Spleen (tissue), 11 donors: ENCODE data around the gene PTPN13. TPM values are rescaled to one million over a fixed set of nuclear protein-coding genes. Genes with fewer than 3 reads are reported as not detected.

Experiments used
- DNase-seq: peaks from one replicate; pipeline ENCODE4 v3.0.0-alpha.2; 2020
- H3K27ac ChIP-seq, 8 donors: fragments of 200-600 bp; sonication (generic) in 7 of 8; 1 replicate in 4 of 8; 2 replicates in 4 of 8; pipeline versions ENCODE4 v1.5.0 to v1.8.0; 2016 to 2021; ENCODE audit warnings: inconsistent platforms in 4 of 8, mild to moderate bottlenecking in 4 of 8, moderate library complexity in 1 of 8
- H3K27me3 ChIP-seq, 7 donors: fragments of 200-600 bp; sonication (generic) in 6 of 7; replicated peaks in 1 of 7; 1 replicate in 4 of 7; 2 replicates in 3 of 7; pipeline versions ENCODE4 v1.5.0 to v1.8.0; 2016 to 2021; ENCODE audit warnings: inconsistent platforms in 3 of 7, mild to moderate bottlenecking in 1 of 7
- H3K36me3 ChIP-seq, 6 donors: fragments of 200-600 bp; sonication (generic) in 5 of 6; 1 replicate in 4 of 6; 2 replicates in 2 of 6; pipeline versions ENCODE4 v1.5.0 to v1.8.0; 2016 to 2021; ENCODE audit warnings: inconsistent platforms in 2 of 6
- H3K4me1 ChIP-seq, 6 donors: fragments of 200-600 bp; sonication (generic) in 5 of 6; 1 replicate in 3 of 6; 2 replicates in 3 of 6; pipeline versions ENCODE4 v1.5.0 to v1.8.0; 2016 to 2021; ENCODE audit warnings: inconsistent platforms in 3 of 6
- H3K4me3 ChIP-seq, 8 donors: fragments of 200-600 bp; sonication (generic) in 7 of 8; 1 replicate in 4 of 8; 2 replicates in 4 of 8; pipeline versions ENCODE4 v1.5.0 to v1.8.0; 2016 to 2021; ENCODE audit warnings: inconsistent platforms in 4 of 8, mild to moderate bottlenecking in 4 of 8, moderate library complexity in 2 of 8
- H3K9me3 ChIP-seq, 8 donors: fragments of 200-600 bp; sonication (generic) in 7 of 8; 1 replicate in 4 of 8; 2 replicates in 4 of 8; pipeline versions ENCODE4 v1.5.0 to v1.8.0; 2016 to 2021; ENCODE audit warnings: inconsistent platforms in 4 of 8
- POLR2A ChIP-seq, 3 donors: fragments of 450-650 bp; IDR thresholded peaks; one replicate each; pipeline ENCODE4 v1.5.1; 2017; ENCODE audit warnings: antibody characterized with exemption in 3 of 3, mild to moderate bottlenecking in 1 of 3
- POLR2AphosphoS5 ChIP-seq, 3 donors: sonication (generic); formaldehyde crosslinking; IDR thresholded peaks; one replicate each; pipeline ENCODE4 v1.5.1; 2017; ENCODE audit warnings: antibody characterized with exemption in 3 of 3
- WGBS, 5 donors: extraction: QIAGEN DNeasy Blood & Tissue Kit in 3 of 5; methylation state at CpG; one replicate each; pipeline versions ENCODE4 v1.1.5 to v1.1.7; 2013 to 2018; 5-methylcytosine and 5-hydroxymethylcytosine counted together
- intact Hi-C: fragments of 100-400 bp; cut with DNase I; formaldehyde crosslinking; loops from one replicate; pipeline ENCODE4 v1.15.0; 2023; ENCODE audit warnings: low total_unique reads
- polyA plus RNA-seq, 3 donors: library from polyadenylated mRNA; stranded (reverse); fragments of 200-250 nt; gene quantifications; one replicate each; pipeline ENCODE4 v1.2.1, GENCODE V29; 2013
- total RNA-seq, 7 donors: library from RNA; depleted of rRNA in 3 of 7; stranded (reverse); fragments of >200 nt in 3 of 7; fragmentation: NEBNext Ultra II Directional in 4 of 7; extraction: Animal tissue kit (Norgen Biotek cat#: 25700) in 4 of 7; gene quantifications; one replicate each; pipeline versions ENCODE4 v1.1.0 to v1.2.1, GENCODE V29; 2016 to 2021
- TF ChIP-seq, protein P1 (sequence below), 11 experiments: fragments of 200-600 bp in 7 of 11; fragments of 450-650 bp in 4 of 11; sonication (generic) in 4 of 11; IDR thresholded peaks in 8 of 11; conservative IDR thresholded peaks in 3 of 11; 1 replicate in 7 of 11; 2 replicates in 4 of 11; pipeline versions ENCODE4 v1.4.0 to v1.8.0; 2016 to 2021; ENCODE audit warnings: antibody characterized with exemption in 11 of 11, inconsistent platforms in 4 of 11, mild to moderate bottlenecking in 1 of 11
- donor health status: healthy with polysubstance abuse.
- donor health status: DM: no; HTN: no; CAD: no; lungs with moderate emphysema.
- donor health status: DM: no; HTN: no; CAD: no.
- donor health status: Bipolar disorder and iron deficiency.
- donor health status: healthy.
- donor health status: DM: no; HTN: no; CAD: no.
- donor health status: DM: yes; HTN: yes; CAD: no.

The PTPN13 gene
- total and polyA plus RNA-seq, 10 donors = 0.57 to 20.1 (median 10.5) TPM

DNA sequence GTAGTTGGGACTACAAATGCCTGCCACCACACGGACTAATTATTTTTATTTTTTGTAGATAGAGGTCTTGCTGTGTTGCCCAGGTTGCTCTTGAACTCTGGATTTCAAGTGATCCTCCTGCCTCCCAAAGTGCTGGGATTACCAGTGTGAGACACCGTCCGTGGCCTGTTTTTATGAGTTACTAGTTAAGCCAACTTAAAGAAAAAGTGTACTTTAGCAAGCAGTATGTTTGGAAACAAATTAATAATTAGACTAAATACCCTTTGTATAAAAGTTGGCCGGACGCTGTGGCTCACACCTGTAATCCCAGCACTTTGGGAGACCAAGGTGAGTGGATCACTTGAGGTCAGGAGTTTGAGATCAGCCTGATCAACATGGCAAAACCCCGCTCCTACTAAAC is 14.2 kb upstream of the PTPN13 start:
- 91 to 97% (median 96%) methylated on average over 6 of the region's 6 CpGs for WGBS, 5 donors
- H3K9me3 ChIP-seq = no peaks in the 10 kb centered on the region
- no peak for DNase-seq
- H3K27ac ChIP-seq = no peak overlapping the region
- no peaks in the 10 kb centered on the region for H3K27me3 ChIP-seq
- TF ChIP-seq, protein P1, sequence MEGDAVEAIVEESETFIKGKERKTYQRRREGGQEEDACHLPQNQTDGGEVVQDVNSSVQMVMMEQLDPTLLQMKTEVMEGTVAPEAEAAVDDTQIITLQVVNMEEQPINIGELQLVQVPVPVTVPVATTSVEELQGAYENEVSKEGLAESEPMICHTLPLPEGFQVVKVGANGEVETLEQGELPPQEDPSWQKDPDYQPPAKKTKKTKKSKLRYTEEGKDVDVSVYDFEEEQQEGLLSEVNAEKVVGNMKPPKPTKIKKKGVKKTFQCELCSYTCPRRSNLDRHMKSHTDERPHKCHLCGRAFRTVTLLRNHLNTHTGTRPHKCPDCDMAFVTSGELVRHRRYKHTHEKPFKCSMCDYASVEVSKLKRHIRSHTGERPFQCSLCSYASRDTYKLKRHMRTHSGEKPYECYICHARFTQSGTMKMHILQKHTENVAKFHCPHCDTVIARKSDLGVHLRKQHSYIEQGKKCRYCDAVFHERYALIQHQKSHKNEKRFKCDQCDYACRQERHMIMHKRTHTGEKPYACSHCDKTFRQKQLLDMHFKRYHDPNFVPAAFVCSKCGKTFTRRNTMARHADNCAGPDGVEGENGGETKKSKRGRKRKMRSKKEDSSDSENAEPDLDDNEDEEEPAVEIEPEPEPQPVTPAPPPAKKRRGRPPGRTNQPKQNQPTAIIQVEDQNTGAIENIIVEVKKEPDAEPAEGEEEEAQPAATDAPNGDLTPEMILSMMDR (IDR thresholded peaks at IDR 0.05 in 8 of 11, conservative IDR thresholded peaks at IDR 0.05 in 3 of 11) = no peak
- TF ChIP-seq POLR2A (IDR thresholded peaks at IDR 0.05) (no peak), POLR2AphosphoS5 (IDR thresholded peaks at IDR 0.05) (no peak)
- intact Hi-C loops = no loop called here
- no peaks in the 10 kb centered on the region for H3K4me1 ChIP-seq
- no peak overlapping the region for H3K4me3 ChIP-seq
- H3K36me3 ChIP-seq = no peaks in the 10 kb centered on the region

DNA sequence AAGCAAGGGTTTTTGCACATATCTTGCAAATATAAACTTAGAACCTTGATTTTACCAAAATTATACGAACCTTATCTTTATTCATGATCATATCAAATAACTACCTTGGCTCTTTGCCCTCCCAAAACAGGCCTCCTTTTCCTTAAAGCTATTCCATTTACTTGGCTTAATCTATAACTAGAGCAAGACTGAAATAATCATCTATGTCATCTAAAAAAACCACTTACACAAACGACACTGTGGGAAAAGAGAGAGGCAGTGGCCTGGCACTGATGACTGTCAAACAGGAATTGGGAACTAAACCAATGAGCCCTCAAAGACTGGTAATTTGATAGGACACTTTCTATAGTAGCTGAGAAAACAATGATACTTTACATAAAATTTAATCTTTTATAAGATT is 11.7 kb upstream of the PTPN13 start:
- no peak for TF ChIP-seq POLR2AphosphoS5 (IDR thresholded peaks at IDR 0.05)
- no peak for TF ChIP-seq POLR2A (IDR thresholded peaks at IDR 0.05)
- TF ChIP-seq, protein P1 (IDR thresholded peaks at IDR 0.05 in 8 of 11, conservative IDR thresholded peaks at IDR 0.05 in 3 of 11) = no peak
- intact Hi-C loops = no loop called here

DNA sequence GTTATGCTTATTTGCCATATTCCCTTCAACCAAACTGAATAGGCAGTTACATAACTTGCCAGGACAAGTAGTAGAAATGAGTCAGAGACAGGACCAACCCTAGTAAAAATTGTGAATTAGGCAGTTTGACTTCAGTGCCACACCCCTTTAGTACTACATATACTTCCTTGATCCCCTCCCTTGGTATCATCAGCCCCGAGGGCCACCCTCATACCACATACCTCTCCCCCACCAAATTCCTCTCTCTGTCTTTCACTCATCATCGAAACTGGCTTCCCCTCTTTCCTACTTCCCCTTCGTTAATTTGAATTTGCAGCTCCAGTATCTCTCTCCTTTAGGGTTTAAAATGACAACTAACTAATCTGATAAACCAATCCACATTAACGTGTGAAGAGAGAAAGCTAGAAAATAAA is 7.9 kb upstream of the PTPN13 start:
- TF ChIP-seq POLR2AphosphoS5 (IDR thresholded peaks at IDR 0.05) (no peak), POLR2A (IDR thresholded peaks at IDR 0.05) (no peak)
- TF ChIP-seq, protein P1 (IDR thresholded peaks at IDR 0.05 in 8 of 11, conservative IDR thresholded peaks at IDR 0.05 in 3 of 11) = no peak

More for the DNA sequence above, 11.7 kb upstream of the PTPN13 start:
- H3K27ac ChIP-seq = no peak overlapping the region
- WGBS, 5 donors = 28 to 66% (median 35%) methylated on average over 2 of the region's 2 CpGs
- no peaks in the 10 kb centered on the region for H3K27me3 ChIP-seq
- H3K9me3 ChIP-seq = no peaks in the 10 kb centered on the region
- no peak for DNase-seq
- no peaks in the 10 kb centered on the region for H3K36me3 ChIP-seq
- peaks cover 0 to 17% (median 3%) of the 10 kb centered on the region in 6 donors for H3K4me1 ChIP-seq
- peak overlapping the region in 2 of 8 donors; percentile 29 to 41 for H3K4me3 ChIP-seq

DNA sequence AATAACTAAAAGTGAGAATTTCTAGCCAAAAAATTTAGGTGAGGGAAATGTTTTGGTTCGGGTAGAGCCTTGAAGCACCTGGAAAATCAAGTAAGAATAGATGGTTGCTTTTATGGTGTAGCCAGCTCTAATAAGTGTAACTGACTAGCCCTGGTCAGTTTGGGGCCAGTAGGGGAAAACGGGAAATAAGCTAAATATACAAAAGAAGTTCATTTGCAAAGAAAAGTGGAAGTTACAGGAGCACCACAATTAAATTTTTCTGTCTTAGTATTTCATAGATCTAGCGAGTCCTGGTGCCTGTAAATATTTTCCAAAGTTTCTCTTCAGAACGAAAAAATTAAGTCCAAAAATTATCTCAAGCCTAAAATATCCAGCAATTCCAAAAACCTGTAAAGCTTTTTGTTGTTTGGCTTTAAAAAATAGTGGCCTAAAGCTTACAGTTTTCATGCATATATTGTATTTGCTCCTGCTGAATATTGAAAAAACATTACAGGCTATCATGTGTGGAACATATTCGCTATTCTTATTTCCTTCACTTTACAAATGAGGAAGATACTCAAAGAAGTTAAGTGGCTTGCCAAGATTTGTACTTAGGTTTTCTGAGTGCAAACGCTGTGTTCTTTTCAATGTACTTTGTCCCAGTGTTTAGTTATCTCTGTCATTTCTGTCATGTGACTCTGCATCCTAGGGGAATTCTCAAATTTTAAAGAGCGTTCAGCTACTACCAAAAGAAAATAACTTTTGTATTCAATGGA is 7.3 kb upstream of the PTPN13 start:
- Histone ChIP-seq H3K4me1 (peaks cover 0 to 17% (median 3%) of the 10 kb centered on the region in 6 donors), H3K4me3 (no peak overlapping the region), H3K9me3 (no peaks in the 10 kb centered on the region), H3K27ac (peak overlapping the region in 1 of 8 donors; percentile 2), H3K27me3 (no peaks in the 10 kb centered on the region), H3K36me3 (no peaks in the 10 kb centered on the region)
- 42 to 54% (median 51%) methylated on average over 7 of the region's 7 CpGs for WGBS, 5 donors
- intact Hi-C loops = no loop called here
- TF ChIP-seq POLR2A (IDR thresholded peaks at IDR 0.05) = no peak
- TF ChIP-seq, protein P1 (IDR thresholded peaks at IDR 0.05 in 8 of 11, conservative IDR thresholded peaks at IDR 0.05 in 3 of 11) = no peak
- TF ChIP-seq POLR2AphosphoS5 (IDR thresholded peaks at IDR 0.05) = no peak
- DNase-seq = no peak

More for the DNA sequence above, 7.9 kb upstream of the PTPN13 start:
- WGBS, 5 donors = 27 to 35% (median 28%) methylated on average over 4 of the region's 4 CpGs
- no peaks in the 10 kb centered on the region for H3K27me3 ChIP-seq
- H3K27ac ChIP-seq = peak overlapping the region in 1 of 8 donors; percentile 2
- H3K36me3 ChIP-seq = no peaks in the 10 kb centered on the region
- no peaks in the 10 kb centered on the region for H3K9me3 ChIP-seq
- peaks cover 0 to 17% (median 3%) of the 10 kb centered on the region in 6 donors for H3K4me1 ChIP-seq
- DNase-seq = no peak
- no peak overlapping the region for H3K4me3 ChIP-seq
- intact Hi-C loops = no loop called here
